ENCODE results near the gene ZNF804A.

- TF ChIP-seq CTCF (IDR thresholded peaks at IDR 0.05; ENCODE audit: insufficient read depth, low read depth, low read length) (no peak), EZH2 (IDR thresholded peaks at IDR 0.05; ENCODE audit: insufficient read depth, low read length) (no peak)
Observed at GRCh38 chr2:184956856-184957255, 358.5 kb downstream of the ZNF804A start.

All from astrocyte (in vitro differentiated cells and primary cell).